Measurements from ENCODE around the gene RAB12. TPM values are rescaled to one million over a fixed set of nuclear protein-coding genes. Genes with fewer than 3 reads are reported as not detected.
A peak's percentile ranks its signal among the peaks of the same experiment; 100 is the strongest.

Gene RAB12
- total RNA-seq, 1 experiment from 2014 or later, result 32.7 TPM

GRCh38 chr18:8610459-8610851 lies 1.2 kb downstream of the RAB12 start:
- Histone ChIP-seq H3K4me2 (ENCODE audit: low read length) (peak overlapping the region; percentile 95), H3K27me3 (ENCODE audit: insufficient read depth, low read length) (no peaks in the 10 kb centered on the region), H3K9me2 (ENCODE audit: insufficient read depth) (no peaks in the 10 kb centered on the region), H3K4me1 (ENCODE audit: control insufficient read depth in 1 of 2, insufficient read depth in 2 of 2, low read length in 2 of 2) (peaks cover 10 to 24% of the 10 kb centered on the region in 2 experiments; a peak in 3 of 4 replicates), H2AFZ (ENCODE audit: low read depth, low read length, poor library complexity, severe bottlenecking) (no peak overlapping the region), H4K20me1 (ENCODE audit: insufficient read depth) (no peaks in the 10 kb centered on the region), H3K4me3 (replicated peaks in 1 of 2; ENCODE audit: low read depth in 1 of 2, low read length in 2 of 2) (peak overlapping the region; percentile 82 to 83), H3K79me2 (ENCODE audit: insufficient read depth, low read length) (peaks cover 58% of the 10 kb centered on the region), H3K27ac (ENCODE audit: low read depth, low read length) (no peak overlapping the region), H3K36me3 (ENCODE audit: control insufficient read depth in 1 of 2, insufficient read depth in 2 of 2, low read length in 2 of 2) (no peaks in the 10 kb centered on the region), H3K9ac (ENCODE audit: low read length) (peak overlapping the region; percentile 86), H3K9me3 (ENCODE audit: control insufficient read depth in 1 of 2, insufficient read depth in 1 of 2, low read depth in 1 of 2, low read length in 2 of 2) (no peaks in the 10 kb centered on the region)
- POLR2A ChIA-PET, result no interaction called here
- intact Hi-C loops (cut with micrococcal nuclease), result no loop called here
- TSS peak; percentile 42 for BruUV-seq (replicated peaks)
- no peak for DNase-seq (ENCODE audit: low read depth, low spot score)
- TF ChIP-seq TCF7L2 (IDR thresholded peaks at IDR 0.05; ENCODE audit: borderline replicate concordance, extremely low read depth, insufficient read depth, insufficient read length) (no peak), CEBPB (IDR thresholded peaks at IDR 0.05; ENCODE audit: low read depth) (no peak), POLR2A (IDR thresholded peaks at IDR 0.05; ENCODE audit: borderline replicate concordance, extremely low read depth, insufficient read depth, insufficient read length) (no peak), RAD21 (IDR thresholded peaks at IDR 0.05; ENCODE audit: low read depth) (no peak), EZH2 (IDR thresholded peaks at IDR 0.05) (no peak), SP1 (IDR thresholded peaks at IDR 0.05; ENCODE audit: low read depth) (no peak), POLR2AphosphoS5 (IDR thresholded peaks at IDR 0.05; ENCODE audit: low read depth, low read length) (no peak)
- no peak for ATAC-seq
- CTCF ChIA-PET, result no interaction called here
- RAD21 ChIA-PET (ENCODE audit: low non-redundant PET in 1 of 2, low total read pairs in 2 of 2, uncharacterized antibody in 2 of 2, unreplicated experiment in 2 of 2), result no interaction called here

- Histone ChIP-seq H3K79me2 (ENCODE audit: insufficient read depth, low read length) (peaks cover 73% of the 10 kb centered on the region), H3K9me2 (ENCODE audit: insufficient read depth) (no peaks in the 10 kb centered on the region), H3K4me2 (ENCODE audit: low read length) (no peak overlapping the region; the same call in 1 of the 2 replicates), H3K4me3 (replicated peaks in 1 of 2; ENCODE audit: low read depth in 1 of 2, low read length in 2 of 2) (no peak overlapping the region), H3K9ac (ENCODE audit: low read length) (no peak overlapping the region), H3K27me3 (ENCODE audit: insufficient read depth, low read length) (no peaks in the 10 kb centered on the region), H3K4me1 (ENCODE audit: control insufficient read depth in 1 of 2, insufficient read depth in 2 of 2, low read length in 2 of 2) (peaks cover 10 to 26% of the 10 kb centered on the region in 2 experiments; a peak in 3 of 4 replicates), H3K36me3 (ENCODE audit: control insufficient read depth in 1 of 2, insufficient read depth in 2 of 2, low read length in 2 of 2) (no peaks in the 10 kb centered on the region), H3K9me3 (ENCODE audit: control insufficient read depth in 1 of 2, insufficient read depth in 1 of 2, low read depth in 1 of 2, low read length in 2 of 2) (no peaks in the 10 kb centered on the region), H2AFZ (ENCODE audit: low read depth, low read length, poor library complexity, severe bottlenecking) (no peak overlapping the region), H3K27ac (ENCODE audit: low read depth, low read length) (no peak overlapping the region), H4K20me1 (ENCODE audit: insufficient read depth) (no peaks in the 10 kb centered on the region)
- intact Hi-C loops (cut with micrococcal nuclease), result no loop called here
- DNase-seq (ENCODE audit: low read depth, low spot score) (no peak), ATAC-seq (no peak)
- ChIA-PET POLR2A (no interaction called here), CTCF (no interaction called here), RAD21 (ENCODE audit: low non-redundant PET in 1 of 2, low total read pairs in 2 of 2, uncharacterized antibody in 2 of 2, unreplicated experiment in 2 of 2) (no interaction called here)
- BruUV-seq (replicated peaks), result no TSS peak
- TF ChIP-seq EGR1 (IDR thresholded peaks at IDR 0.05; ENCODE audit: low read depth) (no peak), MAX (IDR thresholded peaks at IDR 0.05) (no peak), CEBPB (IDR thresholded peaks at IDR 0.05; ENCODE audit: low read depth) (no peak), SIN3A (IDR thresholded peaks at IDR 0.05; ENCODE audit: low read depth) (no peak), CBX3 (IDR thresholded peaks at IDR 0.05; ENCODE audit: low read depth) (no peak), SP1 (IDR thresholded peaks at IDR 0.05; ENCODE audit: low read depth) (no peak), TCF7L2 (IDR thresholded peaks at IDR 0.05; ENCODE audit: borderline replicate concordance, extremely low read depth, insufficient read depth, insufficient read length) (no peak), ELF1 (IDR thresholded peaks at IDR 0.05; ENCODE audit: borderline replicate concordance, low read depth) (no peak), ZBTB33 (IDR thresholded peaks at IDR 0.05; ENCODE audit: extremely low read depth, insufficient replicate concordance, low read length) (no peak), JUND (IDR thresholded peaks at IDR 0.05) (no peak), SRF (IDR thresholded peaks at IDR 0.05; ENCODE audit: low read depth) (no peak), RAD21 (IDR thresholded peaks at IDR 0.05; ENCODE audit: low read depth) (no peak), ZNF274 (IDR thresholded peaks at IDR 0.05; ENCODE audit: low read depth, low read length) (no peak), ZFX (IDR thresholded peaks at IDR 0.05) (no peak)
Measured at GRCh38 chr18:8611916-8612576, 2.8 kb downstream of the RAB12 start.
